ENCODE measurements around the gene GORASP1. TPM values are rescaled to one million over a fixed set of nuclear protein-coding genes. Genes with fewer than 3 reads are reported as not detected.

Gene GORASP1
- total and polyA plus RNA-seq, 2 of the 13 experiments (the other 11 are each of a cell fraction or from before 2014, with no cell fraction given) = 36.4 to 39.8 TPM

DNA sequence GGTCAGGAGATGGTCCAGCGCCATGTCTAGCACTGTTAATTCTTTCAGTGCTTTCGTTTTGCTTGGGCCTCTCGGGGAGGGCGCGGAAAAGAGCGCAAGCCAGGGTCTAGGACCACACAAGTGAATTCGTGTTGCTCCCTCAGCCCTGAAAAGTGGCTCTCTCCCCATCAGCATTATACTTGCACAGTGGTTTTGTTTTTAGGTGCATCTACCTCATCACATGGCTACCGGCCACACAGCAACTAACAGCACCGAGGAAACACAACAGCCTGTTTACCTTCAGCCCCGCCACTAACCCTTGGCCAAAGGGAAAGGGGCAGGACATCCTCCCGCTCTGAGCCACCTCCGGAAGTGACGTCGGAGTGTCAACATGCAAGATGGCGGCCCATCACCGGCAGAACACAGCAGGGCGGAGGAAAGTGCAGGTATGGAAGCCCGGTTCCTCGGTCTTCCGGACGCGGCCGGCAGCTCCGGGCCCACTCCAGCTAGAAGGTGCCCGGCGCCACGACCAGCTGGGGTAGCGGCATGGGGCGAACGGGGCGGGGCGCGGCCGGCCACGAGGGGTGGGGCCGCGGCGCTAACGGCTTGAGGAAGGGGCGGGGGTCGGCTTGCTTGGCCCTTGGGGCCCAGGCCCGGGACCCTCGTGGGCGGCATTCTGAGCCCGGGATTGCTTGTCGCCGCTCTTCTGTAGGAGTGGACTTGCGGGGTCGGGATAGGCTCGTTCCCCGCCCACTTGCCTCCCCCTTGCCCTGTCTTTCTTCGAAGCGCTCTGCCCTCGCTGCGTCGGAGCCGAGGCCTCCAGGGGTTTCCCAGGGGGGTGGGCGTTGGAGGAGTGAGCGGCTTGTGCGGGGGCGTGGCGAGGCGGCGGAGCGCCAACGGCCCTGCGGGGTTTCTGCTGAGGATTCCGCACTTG lies 55.5 kb downstream of the GORASP1 start, which contains the start of the genes SCN11A and WDR48 (continued):
- TF ChIP-seq CBX5 (CRISPR knock-in tag; IDR thresholded peaks at IDR 0.05; ENCODE audit: borderline replicate concordance) (peak; percentile 73; the same call in 1 of the 2 replicates), RNF2 (conservative IDR thresholded peaks at IDR 0.05; ENCODE audit: low read depth) (0 out of 2 replicates have a peak, but pooled peaks have one; percentile 49), ZNF724P (CRISPR knock-in tag; IDR thresholded peaks at IDR 0.05; ENCODE audit: borderline replicate concordance) (no peak), EHMT2 (IDR thresholded peaks at IDR 0.05; ENCODE audit: borderline replicate concordance, low read depth, low read length) (peak; percentile 63; the same call in 1 of the 2 replicates), ZBTB38 (CRISPR knock-in tag; IDR thresholded peaks at IDR 0.05) (peak; percentile 97), ZNF672 (CRISPR knock-in tag; IDR thresholded peaks at IDR 0.05) (no peak), JUN (CRISPR knock-in tag; IDR thresholded peaks at IDR 0.05) (no peak; the same call in none of the 2 replicates), ZNF317 (CRISPR knock-in tag; IDR thresholded peaks at IDR 0.05) (no peak), ZNF589 (CRISPR knock-in tag; conservative IDR thresholded peaks at IDR 0.05) (peak; percentile 89), SMC3 (IDR thresholded peaks at IDR 0.05; ENCODE audit: low read length) (no peak), ZBTB8A (CRISPR knock-in tag; IDR thresholded peaks at IDR 0.05; ENCODE audit: borderline replicate concordance, low read depth) (no peak), ZNF280D (CRISPR knock-in tag; IDR thresholded peaks at IDR 0.05) (0 out of 2 replicates have a peak, but pooled peaks have one; percentile 63), STAG1 (CRISPR knock-in tag; IDR thresholded peaks at IDR 0.05) (no peak), NFKBIZ (CRISPR knock-in tag; IDR thresholded peaks at IDR 0.05) (no peak), PHF8 (CRISPR knock-in tag; IDR thresholded peaks at IDR 0.05) (peak; percentile 97), ZNF879 (CRISPR knock-in tag; IDR thresholded peaks at IDR 0.05) (0 out of 2 replicates have a peak, but pooled peaks have one; percentile 13), ZNF558 (CRISPR knock-in tag; IDR thresholded peaks at IDR 0.05; ENCODE audit: borderline replicate concordance) (no peak; the same call in 1 of the 2 replicates), DNMT1 (CRISPR knock-in tag; IDR thresholded peaks at IDR 0.05) (no peak), ARNTL (CRISPR knock-in tag; IDR thresholded peaks at IDR 0.05) (peak; percentile 43; the same call in 1 of the 2 replicates), SMAD3 (CRISPR knock-in tag; IDR thresholded peaks at IDR 0.05) (no peak), ZNF678 (CRISPR knock-in tag; IDR thresholded peaks at IDR 0.05) (no peak; the same call in 1 of the 2 replicates), DRAP1 (CRISPR knock-in tag; IDR thresholded peaks at IDR 0.05) (peak; percentile 94), MNT (IDR thresholded peaks at IDR 0.05) (peak; percentile 64), ZFP36 (IDR thresholded peaks at IDR 0.05; ENCODE audit: borderline replicate concordance, low read depth, low read length, partially characterized antibody) (no peak)
